GM23338 (cell line): Measurements from ENCODE around the gene SLC6A8.

Experiments used
- EZH2 ChIP-seq: fragments of 200-600 bp; sonication (generic); IDR thresholded peaks from one replicate; pipeline ENCODE4 v1.8.0; 2017; ENCODE audit warnings: antibody characterized with exemption, mild to moderate bottlenecking, low read depth; ENCODE audit not compliant: unreplicated experiment
- TF ChIP-seq, protein P1 (sequence below), 2 experiments: fragments of 200-600 bp in 1 of 2; sonication (generic) in 1 of 2; conservative IDR thresholded peaks; 2 replicates each; pipeline versions ENCODE4 v1.5.1 to v1.6.1; 2016 to 2017; ENCODE audit warnings: antibody characterized with exemption in 2 of 2, low read depth in 2 of 2, mild to moderate bottlenecking in 2 of 2, moderate library complexity in 1 of 2

- TF ChIP-seq EZH2, result no peak
- TF ChIP-seq, protein P1, sequence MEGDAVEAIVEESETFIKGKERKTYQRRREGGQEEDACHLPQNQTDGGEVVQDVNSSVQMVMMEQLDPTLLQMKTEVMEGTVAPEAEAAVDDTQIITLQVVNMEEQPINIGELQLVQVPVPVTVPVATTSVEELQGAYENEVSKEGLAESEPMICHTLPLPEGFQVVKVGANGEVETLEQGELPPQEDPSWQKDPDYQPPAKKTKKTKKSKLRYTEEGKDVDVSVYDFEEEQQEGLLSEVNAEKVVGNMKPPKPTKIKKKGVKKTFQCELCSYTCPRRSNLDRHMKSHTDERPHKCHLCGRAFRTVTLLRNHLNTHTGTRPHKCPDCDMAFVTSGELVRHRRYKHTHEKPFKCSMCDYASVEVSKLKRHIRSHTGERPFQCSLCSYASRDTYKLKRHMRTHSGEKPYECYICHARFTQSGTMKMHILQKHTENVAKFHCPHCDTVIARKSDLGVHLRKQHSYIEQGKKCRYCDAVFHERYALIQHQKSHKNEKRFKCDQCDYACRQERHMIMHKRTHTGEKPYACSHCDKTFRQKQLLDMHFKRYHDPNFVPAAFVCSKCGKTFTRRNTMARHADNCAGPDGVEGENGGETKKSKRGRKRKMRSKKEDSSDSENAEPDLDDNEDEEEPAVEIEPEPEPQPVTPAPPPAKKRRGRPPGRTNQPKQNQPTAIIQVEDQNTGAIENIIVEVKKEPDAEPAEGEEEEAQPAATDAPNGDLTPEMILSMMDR (conservative IDR thresholded peaks at IDR 0.05; ENCODE audit: low read depth in 2 of 2), result no peak
Observed at GRCh38 chrX:153642655-153643430, 44.9 kb upstream of the SLC6A8 start.
